ENCODE results near the gene SUFU. TPM values are rescaled to one million over a fixed set of nuclear protein-coding genes. Genes with fewer than 3 reads are reported as not detected.

SUFU gene
- total and polyA plus RNA-seq, 2 of the 13 experiments (the other 11 are each of a cell fraction or from before 2014, with no cell fraction given), result 2.9 to 5.5 TPM

DNA sequence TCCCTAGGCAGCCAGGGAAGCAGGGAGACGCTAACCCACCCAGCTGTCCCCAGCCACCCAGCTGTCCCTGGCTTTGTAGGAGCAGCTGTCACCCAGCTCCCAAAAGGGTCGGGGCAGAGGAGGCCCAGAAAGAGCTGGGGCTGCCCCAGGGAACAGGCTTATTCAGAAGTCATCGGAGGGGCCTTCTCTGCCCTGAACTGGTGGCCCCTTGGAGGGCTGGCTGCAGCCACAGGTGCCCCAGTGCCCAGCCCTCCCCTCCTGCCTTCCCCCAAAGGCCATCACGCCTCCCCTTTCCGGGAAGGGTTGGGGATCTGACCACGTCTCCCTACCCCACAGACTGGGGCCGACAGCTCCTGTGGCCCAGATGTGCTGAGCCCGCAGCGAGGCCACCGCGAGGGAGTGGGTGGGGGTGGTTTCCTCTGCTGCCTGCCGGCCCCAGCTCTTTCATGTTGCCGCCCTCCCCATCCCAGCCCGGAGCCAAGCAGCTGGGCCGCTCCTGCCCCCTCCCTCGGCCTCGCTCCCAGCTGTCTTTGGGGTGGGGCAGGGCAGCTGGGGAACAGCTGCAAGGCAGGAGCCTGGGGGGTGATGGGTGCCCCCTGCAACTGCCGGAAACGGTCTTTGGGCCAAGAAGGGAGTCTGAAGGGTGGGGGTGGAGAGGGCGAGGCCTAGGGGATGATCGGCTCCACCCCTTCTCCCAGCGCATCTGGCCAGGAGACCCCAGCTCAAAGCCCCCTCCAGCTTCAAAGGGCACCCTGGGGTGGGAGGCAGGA, 157.3 kb downstream of the SUFU start (continued):
- TF ChIP-seq, protein P1, sequence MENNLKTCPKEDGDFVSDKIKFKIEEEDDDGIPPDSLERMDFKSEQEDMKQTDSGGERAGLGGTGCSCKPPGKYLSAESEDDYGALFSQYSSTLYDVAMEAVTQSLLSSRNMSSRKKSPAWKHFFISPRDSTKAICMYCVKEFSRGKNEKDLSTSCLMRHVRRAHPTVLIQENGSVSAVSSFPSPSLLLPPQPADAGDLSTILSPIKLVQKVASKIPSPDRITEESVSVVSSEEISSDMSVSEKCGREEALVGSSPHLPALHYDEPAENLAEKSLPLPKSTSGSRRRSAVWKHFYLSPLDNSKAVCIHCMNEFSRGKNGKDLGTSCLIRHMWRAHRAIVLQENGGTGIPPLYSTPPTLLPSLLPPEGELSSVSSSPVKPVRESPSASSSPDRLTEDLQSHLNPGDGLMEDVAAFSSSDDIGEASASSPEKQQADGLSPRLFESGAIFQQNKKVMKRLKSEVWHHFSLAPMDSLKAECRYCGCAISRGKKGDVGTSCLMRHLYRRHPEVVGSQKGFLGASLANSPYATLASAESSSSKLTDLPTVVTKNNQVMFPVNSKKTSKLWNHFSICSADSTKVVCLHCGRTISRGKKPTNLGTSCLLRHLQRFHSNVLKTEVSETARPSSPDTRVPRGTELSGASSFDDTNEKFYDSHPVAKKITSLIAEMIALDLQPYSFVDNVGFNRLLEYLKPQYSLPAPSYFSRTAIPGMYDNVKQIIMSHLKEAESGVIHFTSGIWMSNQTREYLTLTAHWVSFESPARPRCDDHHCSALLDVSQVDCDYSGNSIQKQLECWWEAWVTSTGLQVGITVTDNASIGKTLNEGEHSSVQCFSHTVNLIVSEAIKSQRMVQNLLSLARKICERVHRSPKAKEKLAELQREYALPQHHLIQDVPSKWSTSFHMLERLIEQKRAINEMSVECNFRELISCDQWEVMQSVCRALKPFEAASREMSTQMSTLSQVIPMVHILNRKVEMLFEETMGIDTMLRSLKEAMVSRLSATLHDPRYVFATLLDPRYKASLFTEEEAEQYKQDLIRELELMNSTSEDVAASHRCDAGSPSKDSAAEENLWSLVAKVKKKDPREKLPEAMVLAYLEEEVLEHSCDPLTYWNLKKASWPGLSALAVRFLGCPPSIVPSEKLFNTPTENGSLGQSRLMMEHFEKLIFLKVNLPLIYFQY (CRISPR knock-in tag; IDR thresholded peaks at IDR 0.05; ENCODE audit: borderline replicate concordance), result peak; percentile 88
- TF ChIP-seq ZNF501 (CRISPR knock-in tag; IDR thresholded peaks at IDR 0.05) (peak; percentile 75), MLLT10 (CRISPR knock-in tag; IDR thresholded peaks at IDR 0.05) (no peak), ZBTB1 (CRISPR knock-in tag; IDR thresholded peaks at IDR 0.05; ENCODE audit: borderline replicate concordance) (no peak), ZNF446 (CRISPR knock-in tag; IDR thresholded peaks at IDR 0.05) (no peak), HCFC1 (IDR thresholded peaks at IDR 0.05; ENCODE audit: low read depth, low read length) (no peak), TEAD3 (CRISPR knock-in tag; optimal IDR thresholded peaks at IDR 0.05; ENCODE audit: borderline replicate concordance) (no peak), GTF3A (CRISPR knock-in tag; conservative IDR thresholded peaks at IDR 0.05) (no peak; the same call in 1 of the 2 replicates), NFIC (IDR thresholded peaks at IDR 0.05; ENCODE audit: low read length) (no peak), ZNF605 (CRISPR knock-in tag; IDR thresholded peaks at IDR 0.05) (no peak), TMF1 (CRISPR knock-in tag; IDR thresholded peaks at IDR 0.05; ENCODE audit: low read depth) (peak; percentile 71), HDAC1 (CRISPR knock-in tag; IDR thresholded peaks at IDR 0.05) (peak; percentile 67), ZNF75D (CRISPR knock-in tag; IDR thresholded peaks at IDR 0.05; ENCODE audit: borderline replicate concordance) (no peak), NFE2L2 (IDR thresholded peaks at IDR 0.05; ENCODE audit: low read length) (no peak), CC2D1A (CRISPR knock-in tag; IDR thresholded peaks at IDR 0.05) (no peak), TP53 (CRISPR knock-in tag; conservative IDR thresholded peaks at IDR 0.05) (no peak), SNAPC2 (CRISPR knock-in tag; IDR thresholded peaks at IDR 0.05) (no peak)
- TF ChIP-seq, protein P2, sequence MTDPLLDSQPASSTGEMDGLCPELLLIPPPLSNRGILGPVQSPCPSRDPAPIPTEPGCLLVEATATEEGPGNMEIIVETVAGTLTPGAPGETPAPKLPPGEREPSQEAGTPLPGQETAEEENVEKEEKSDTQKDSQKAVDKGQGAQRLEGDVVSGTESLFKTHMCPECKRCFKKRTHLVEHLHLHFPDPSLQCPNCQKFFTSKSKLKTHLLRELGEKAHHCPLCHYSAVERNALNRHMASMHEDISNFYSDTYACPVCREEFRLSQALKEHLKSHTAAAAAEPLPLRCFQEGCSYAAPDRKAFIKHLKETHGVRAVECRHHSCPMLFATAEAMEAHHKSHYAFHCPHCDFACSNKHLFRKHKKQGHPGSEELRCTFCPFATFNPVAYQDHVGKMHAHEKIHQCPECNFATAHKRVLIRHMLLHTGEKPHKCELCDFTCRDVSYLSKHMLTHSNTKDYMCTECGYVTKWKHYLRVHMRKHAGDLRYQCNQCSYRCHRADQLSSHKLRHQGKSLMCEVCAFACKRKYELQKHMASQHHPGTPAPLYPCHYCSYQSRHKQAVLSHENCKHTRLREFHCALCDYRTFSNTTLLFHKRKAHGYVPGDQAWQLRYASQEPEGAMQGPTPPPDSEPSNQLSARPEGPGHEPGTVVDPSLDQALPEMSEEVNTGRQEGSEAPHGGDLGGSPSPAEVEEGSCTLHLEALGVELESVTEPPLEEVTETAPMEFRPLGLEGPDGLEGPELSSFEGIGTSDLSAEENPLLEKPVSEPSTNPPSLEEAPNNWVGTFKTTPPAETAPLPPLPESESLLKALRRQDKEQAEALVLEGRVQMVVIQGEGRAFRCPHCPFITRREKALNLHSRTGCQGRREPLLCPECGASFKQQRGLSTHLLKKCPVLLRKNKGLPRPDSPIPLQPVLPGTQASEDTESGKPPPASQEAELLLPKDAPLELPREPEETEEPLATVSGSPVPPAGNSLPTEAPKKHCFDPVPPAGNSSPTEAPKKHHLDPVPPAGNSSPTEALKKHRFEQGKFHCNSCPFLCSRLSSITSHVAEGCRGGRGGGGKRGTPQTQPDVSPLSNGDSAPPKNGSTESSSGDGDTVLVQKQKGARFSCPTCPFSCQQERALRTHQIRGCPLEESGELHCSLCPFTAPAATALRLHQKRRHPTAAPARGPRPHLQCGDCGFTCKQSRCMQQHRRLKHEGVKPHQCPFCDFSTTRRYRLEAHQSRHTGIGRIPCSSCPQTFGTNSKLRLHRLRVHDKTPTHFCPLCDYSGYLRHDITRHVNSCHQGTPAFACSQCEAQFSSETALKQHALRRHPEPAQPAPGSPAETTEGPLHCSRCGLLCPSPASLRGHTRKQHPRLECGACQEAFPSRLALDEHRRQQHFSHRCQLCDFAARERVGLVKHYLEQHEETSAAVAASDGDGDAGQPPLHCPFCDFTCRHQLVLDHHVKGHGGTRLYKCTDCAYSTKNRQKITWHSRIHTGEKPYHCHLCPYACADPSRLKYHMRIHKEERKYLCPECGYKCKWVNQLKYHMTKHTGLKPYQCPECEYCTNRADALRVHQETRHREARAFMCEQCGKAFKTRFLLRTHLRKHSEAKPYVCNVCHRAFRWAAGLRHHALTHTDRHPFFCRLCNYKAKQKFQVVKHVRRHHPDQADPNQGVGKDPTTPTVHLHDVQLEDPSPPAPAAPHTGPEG (CRISPR knock-in tag; IDR thresholded peaks at IDR 0.05), result no peak
- TF ChIP-seq, protein P3, sequence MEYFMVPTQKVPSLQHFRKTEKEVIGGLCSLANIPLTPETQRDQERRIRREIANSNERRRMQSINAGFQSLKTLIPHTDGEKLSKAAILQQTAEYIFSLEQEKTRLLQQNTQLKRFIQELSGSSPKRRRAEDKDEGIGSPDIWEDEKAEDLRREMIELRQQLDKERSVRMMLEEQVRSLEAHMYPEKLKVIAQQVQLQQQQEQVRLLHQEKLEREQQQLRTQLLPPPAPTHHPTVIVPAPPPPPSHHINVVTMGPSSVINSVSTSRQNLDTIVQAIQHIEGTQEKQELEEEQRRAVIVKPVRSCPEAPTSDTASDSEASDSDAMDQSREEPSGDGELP (IDR thresholded peaks at IDR 0.05; ENCODE audit: borderline replicate concordance, low read depth), result peak; percentile 99

Measured in HepG2 (cell line).